Cerebellar cortex (tissue), 1 donor: ENCODE measurements around the gene ABLIM1.

Experiments
- DNase-seq: peaks from one replicate; pipeline ENCODE4 v3.0.0-alpha.2; 2015; ENCODE audit warnings: low spot score

The ABLIM1 gene

GRCh38 chr10:114680543-114681117 is 22.6 kb upstream of the ABLIM1 start:
- DNase-seq, result no peak

DNA sequence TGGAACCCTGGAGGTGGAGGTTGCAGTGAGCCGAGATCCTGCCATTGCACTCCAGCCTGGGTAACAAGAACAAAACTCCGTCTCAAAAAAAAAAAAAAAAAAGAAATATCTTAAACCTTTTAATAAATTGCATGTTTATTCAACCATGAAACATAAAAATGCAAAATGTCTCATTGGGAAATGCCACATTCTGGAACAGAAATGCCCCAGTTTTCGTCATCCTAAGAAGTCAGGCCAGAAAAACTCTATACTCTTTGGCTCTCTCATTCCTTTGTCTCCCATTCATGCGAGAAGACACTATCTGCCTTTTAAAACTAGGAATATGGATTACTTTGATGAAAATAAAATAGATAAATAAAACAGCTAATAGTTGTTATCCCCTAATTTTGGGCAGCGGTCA is 21.5 kb upstream of the ABLIM1 start:
- DNase-seq, result no peak

- no peak for DNase-seq
These were observed 20.7 kb upstream of the ABLIM1 start for GRCh38 chr10:114678820-114679219.

GRCh38 chr10:114678336-114678735 is 20.3 kb upstream of the ABLIM1 start:
- DNase-seq, result no peak

GRCh38 chr10:114674346-114674745 is 16.3 kb upstream of the ABLIM1 start:
- no peak for DNase-seq

- no peak for DNase-seq
These were observed 11.6 kb upstream of the ABLIM1 start for GRCh38 chr10:114669648-114670047.

DNA sequence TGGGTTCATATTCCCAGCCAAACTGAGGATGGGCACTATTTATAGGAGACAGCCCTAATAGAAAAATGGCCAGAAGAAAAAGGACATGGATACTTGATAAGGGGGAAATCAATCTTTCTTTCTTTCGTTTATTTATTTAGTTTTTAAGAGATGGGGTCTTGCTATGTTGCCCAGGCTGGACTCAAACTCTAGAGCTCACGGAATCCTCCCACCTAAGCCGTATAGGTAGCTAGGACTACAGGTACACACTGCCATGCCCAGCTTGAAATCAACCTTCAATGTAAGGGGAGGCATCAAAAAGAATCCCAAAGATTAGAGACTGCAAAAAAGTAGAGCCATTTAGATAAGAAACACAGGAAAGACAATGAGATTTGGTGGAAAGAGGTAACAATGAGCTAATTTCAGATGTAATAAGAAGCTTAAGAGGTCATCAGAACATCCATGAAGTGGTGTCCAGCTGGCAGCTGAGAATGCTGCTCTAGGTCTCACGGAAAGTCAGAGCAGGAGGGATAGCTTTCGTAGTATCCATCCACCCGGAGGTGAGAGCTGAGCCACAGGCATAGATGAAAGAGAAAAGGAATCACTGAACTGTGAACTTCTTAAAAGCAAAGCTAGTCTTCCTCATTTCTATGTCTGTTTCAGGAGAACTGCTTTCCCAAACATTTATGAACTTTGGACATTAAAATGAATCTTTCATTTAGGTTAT is 10.5 kb upstream of the ABLIM1 start:
- no peak for DNase-seq

DNA sequence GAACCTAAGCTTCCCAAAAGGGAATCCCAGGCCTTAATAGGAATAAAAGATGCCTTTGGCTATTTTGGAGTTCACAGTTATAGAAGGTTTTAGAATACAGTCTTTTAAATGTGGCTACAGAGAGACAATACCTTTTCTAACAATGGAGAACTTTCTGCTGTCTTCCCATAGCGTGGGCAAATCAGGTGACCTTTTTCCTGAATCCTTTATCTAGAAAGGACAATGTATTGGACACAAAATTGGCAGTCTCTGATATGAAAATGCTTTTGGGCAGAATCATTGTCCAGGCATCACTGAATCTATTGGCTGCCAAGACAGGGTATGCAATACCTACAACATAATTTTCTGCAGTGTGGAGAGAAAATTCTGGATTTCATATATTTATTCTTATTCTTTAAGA is 7.8 kb upstream of the ABLIM1 start:
- no peak for DNase-seq

- no peak for DNase-seq
These were observed 7.3 kb upstream of the ABLIM1 start for GRCh38 chr10:114665406-114665805.

- no peak for DNase-seq
These were observed 6.1 kb upstream of the ABLIM1 start for GRCh38 chr10:114664127-114664526.

DNA sequence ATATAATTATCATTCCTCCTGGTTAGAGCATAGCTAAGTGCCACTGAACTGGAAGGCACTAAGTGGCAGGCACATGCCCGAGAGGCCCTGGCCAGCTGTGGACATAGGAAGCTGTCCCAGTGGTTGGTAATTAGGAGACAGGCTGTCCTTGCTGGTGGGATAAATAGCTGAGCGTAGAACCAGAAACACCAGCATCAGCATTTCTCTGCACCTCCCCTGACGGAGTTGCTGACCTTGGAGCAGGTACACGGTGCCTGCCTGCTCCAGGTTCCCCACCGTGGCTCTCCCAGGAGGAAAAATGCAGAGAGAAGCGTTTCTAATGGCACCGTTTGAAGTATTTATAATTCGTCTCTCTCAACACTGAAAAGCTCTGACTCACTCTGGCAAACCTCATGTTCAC is 5.6 kb upstream of the ABLIM1 start:
- no peak for DNase-seq

- DNase-seq, result no peak
These were observed 4.7 kb upstream of the ABLIM1 start for GRCh38 chr10:114662646-114663217.

DNA sequence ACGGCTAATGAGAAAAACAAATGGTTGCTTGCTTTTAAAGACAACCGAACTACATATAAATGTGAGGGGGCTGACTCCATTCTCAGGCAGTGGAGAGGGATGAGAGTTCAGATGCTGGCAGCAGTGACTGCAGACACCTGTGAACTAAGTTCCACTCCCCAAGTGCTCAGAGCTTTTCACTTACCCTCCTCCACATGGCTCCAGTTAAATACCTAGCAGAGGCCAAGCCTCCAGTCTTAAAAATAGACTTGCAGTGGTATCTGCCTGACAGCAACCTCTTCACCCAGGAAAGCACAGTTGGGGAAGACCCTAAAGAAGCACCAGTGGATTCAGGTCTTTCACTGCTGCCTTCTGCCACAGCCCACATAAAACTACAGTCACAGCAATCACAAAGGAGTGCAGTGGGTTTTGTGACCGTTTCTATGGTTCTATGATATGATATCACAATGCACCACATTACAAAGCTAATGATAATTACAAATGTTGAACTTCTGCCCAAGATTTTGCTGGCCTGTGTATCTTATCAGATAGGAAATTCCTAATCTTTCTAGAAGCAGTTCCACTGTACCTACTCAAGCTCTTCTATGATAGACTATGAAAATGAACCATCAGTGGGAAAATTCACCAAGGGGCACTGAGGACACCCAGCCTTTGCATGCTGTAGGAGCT is 3.3 kb upstream of the ABLIM1 start:
- no peak for DNase-seq

- DNase-seq, result no peak
These were observed 2.4 kb downstream of the ABLIM1 start for GRCh38 chr10:114655671-114656070.

DNA sequence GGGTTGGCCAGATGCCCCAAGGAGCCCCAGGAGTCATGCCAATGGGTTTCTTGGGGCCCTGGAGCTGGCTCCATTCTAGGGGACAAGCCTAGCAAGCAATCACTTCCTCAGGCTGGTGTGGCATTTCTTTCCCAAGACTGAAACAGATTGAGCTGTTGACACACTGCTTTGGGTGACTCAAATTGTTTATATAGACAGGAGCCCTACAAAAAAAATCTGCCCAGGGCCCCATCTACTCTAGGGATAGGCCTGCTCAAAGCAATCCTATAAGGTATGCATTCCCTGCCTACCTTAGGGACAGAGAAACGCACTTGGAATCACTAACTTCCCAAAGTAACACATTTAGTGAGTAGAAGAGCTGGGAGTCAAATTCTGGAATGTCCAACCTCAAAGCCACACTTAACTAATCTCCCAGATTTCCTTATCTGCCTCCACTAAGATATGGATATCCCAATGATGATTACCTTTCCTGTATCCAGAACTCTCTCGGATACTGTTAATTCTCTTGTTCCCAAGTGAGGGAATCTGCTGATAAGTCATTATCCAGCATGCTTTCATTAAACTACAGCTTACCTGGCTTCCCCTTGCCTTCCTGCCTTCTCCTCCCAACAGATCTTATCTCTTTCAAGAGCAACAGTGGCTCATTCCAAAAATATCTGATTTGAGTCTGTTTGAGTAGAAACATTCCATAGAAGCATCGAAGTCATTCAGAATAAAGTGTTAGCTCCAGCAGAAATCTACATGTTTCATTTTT is 3.1 kb downstream of the ABLIM1 start:
- no peak for DNase-seq

DNA sequence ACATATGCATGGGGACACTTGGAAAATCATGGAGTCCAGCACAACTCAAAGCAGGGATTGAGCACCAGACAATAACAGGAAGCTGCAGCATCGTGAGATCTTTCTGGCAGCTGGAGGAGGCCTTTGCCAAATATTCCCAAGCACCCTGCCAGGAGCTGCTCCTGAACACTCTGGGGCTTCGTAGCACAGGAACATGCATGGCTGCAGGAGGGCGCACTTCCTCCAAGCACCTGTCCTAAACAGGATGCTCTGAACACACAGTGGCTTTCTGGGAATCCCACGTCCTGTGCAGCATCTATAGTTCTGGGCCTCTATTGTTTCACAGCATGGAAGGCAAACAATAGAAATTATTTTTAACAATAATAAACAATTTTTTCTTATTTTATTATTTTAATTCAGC is 4.1 kb downstream of the ABLIM1 start:
- peak; percentile 67 for DNase-seq

DNA sequence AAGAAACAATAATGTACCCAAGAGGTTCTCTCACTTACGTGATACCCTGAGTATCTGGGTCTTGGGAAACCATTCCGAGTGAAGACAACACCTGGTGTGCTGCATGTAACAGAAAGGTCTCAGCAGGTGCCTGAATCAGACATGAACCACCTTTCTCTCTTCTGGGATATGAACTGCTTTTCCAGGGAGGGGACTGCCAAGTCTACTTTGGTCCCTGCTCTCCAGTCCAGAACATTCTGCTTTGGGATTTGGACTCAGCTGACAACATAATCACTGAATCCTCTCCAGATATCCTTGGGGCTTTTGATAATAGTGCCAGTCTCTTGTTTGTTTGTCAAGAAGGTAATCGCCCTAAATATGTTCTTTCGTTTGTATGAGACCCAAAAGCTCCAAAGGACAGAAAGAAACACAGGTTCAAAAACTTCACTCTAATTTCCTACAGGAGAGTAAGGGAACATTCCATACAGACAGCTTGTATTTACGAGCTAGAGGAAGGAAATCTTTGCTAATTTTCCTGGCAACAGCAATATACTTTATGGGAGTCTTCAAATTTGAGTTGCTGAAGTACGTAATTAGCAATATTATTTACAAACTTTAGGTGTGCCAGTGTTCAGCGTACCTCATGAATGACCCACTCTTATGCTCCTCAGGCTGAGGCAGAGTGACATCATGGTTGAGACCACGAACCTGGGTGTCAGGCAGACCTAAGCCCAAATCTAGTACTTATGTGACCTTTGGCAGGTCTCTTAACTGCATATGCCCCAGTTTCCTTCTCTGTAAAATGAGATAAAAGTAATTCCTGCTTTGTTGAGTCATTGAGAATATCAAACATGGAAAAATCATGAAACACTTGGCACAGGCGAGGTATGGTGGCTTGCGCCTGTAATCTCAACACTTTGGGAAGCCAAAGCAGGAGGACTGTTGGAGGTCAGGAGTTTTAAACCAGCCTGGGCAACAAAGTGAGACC is 5.4 kb downstream of the ABLIM1 start:
- DNase-seq, result peak; percentile 81

- DNase-seq, result peak; percentile 25
These were observed 7.2 kb downstream of the ABLIM1 start for GRCh38 chr10:114650831-114651230.

- peak; percentile 23 for DNase-seq
These were observed 7.8 kb downstream of the ABLIM1 start for GRCh38 chr10:114650266-114650665.

DNA sequence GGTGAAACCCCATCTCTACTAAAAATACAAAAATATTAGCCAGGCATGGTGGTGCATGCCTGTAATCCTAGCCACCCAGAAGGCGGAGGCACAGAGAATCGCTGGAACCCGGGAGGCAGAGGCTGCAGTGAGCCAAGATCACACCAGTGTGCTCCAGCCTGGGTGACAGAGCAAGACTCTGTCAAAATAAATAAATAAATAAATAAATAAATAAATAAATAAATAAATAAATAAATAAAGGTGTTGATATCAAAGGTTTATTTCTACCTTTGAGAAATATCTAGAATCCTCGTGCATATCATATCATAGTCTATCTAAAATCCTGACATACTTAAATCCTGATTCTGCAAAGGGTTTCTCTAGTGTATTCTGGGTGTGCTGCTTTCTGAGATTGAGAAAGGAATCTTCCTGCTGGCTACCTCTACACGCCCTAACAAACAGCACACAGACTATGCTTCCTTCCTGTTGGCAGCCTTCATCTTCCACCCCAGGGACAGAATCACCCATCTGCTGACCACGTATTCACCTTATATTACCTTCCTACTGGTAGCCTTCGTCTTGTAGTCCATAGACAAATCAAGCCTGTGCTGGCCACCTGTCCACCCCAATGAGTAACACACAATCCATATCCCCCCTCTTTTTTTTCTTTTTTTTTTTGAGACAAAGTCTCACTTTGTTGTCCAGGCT is 8.7 kb downstream of the ABLIM1 start:
- DNase-seq, result peak; percentile 94

GRCh38 chr10:114648368-114648767 is 9.7 kb downstream of the ABLIM1 start:
- peak; percentile 19 for DNase-seq
